Parathyroid adenoma (tissue), 2 donors: ENCODE measurements around the gene ALDH3A2.

Experiments
- H2AFZ ChIP-seq: fragments of 300-600 bp; sonication (generic); one replicate; pipeline ENCODE4 v1.7.0; 2017; ENCODE audit warnings: antibody characterized with exemption, mild to moderate bottlenecking
- H3K27ac ChIP-seq: fragments of 300-600 bp; sonication (generic); one replicate; pipeline ENCODE4 v1.7.0; 2017
- H3K27me3 ChIP-seq: fragments of 300-600 bp; sonication (generic); one replicate; pipeline ENCODE4 v1.7.0; 2017; ENCODE audit warnings: low read length; ENCODE audit not compliant: control insufficient read depth, insufficient read depth
- H3K36me3 ChIP-seq: fragments of 300-600 bp; sonication (generic); one replicate; pipeline ENCODE4 v1.7.0; 2017; ENCODE audit warnings: low read length; ENCODE audit not compliant: control insufficient read depth, insufficient read depth
- H3K4me1 ChIP-seq: fragments of 300-600 bp; sonication (generic); one replicate; pipeline ENCODE4 v1.7.0; 2017; ENCODE audit warnings: control low read depth
- H3K4me2 ChIP-seq: fragments of 300-600 bp; sonication (generic); one replicate; pipeline ENCODE4 v1.7.0; 2017; ENCODE audit warnings: low read length
- H3K4me3 ChIP-seq: fragments of 300-600 bp; sonication (generic); one replicate; pipeline ENCODE4 v1.7.0; 2017; ENCODE audit warnings: low read depth, low read length
- H3K79me2 ChIP-seq: fragments of 300-600 bp; sonication (generic); one replicate; pipeline ENCODE4 v1.7.0; 2017; ENCODE audit warnings: control low read depth
- H3K9ac ChIP-seq: fragments of 300-600 bp; sonication (generic); one replicate; pipeline ENCODE4 v1.7.0; 2017; ENCODE audit warnings: mild to moderate bottlenecking
- H3K9me3 ChIP-seq: fragments of 300-600 bp; sonication (generic); one replicate; pipeline ENCODE4 v1.7.0; 2017; ENCODE audit warnings: low read length; ENCODE audit not compliant: control insufficient read depth
- CTCF ChIP-seq: fragments of 300-600 bp; sonication (generic); IDR thresholded peaks from one replicate; pipeline ENCODE4 v1.7.0; 2017; ENCODE audit warnings: antibody characterized with exemption, mild to moderate bottlenecking
- donor health status: primary hyperparathyroidism.

ALDH3A2 gene

GRCh38 chr17:19718041-19718612 lies 69.6 kb downstream of the ALDH3A2 start:
- Histone ChIP-seq H3K4me2 (no peak overlapping the region), H3K4me1 (peaks cover 9% of the 10 kb centered on the region), H3K36me3 (no peaks in the 10 kb centered on the region), H2AFZ (peak overlapping the region; percentile 39), H3K9me3 (no peaks in the 10 kb centered on the region), H3K27me3 (no peaks in the 10 kb centered on the region), H3K9ac (no peak overlapping the region), H3K4me3 (no peak overlapping the region), H3K27ac (no peak overlapping the region), H3K79me2 (no peaks in the 10 kb centered on the region)
- no peak for TF ChIP-seq CTCF

- H3K27ac ChIP-seq = no peak overlapping the region
- no peaks in the 10 kb centered on the region for H3K79me2 ChIP-seq
- TF ChIP-seq CTCF = no peak
- H3K9ac ChIP-seq = no peak overlapping the region
- no peak overlapping the region for H2AFZ ChIP-seq
- H3K4me3 ChIP-seq = no peak overlapping the region
- peaks cover 9% of the 10 kb centered on the region for H3K4me1 ChIP-seq
- H3K27me3 ChIP-seq = no peaks in the 10 kb centered on the region
- no peaks in the 10 kb centered on the region for H3K9me3 ChIP-seq
- H3K4me2 ChIP-seq = no peak overlapping the region
- H3K36me3 ChIP-seq = no peaks in the 10 kb centered on the region
These were observed 70.2 kb downstream of the ALDH3A2 start for GRCh38 chr17:19718613-19719354.

- Histone ChIP-seq H3K9ac (no peak overlapping the region), H3K9me3 (no peaks in the 10 kb centered on the region), H3K27me3 (no peaks in the 10 kb centered on the region), H3K4me3 (no peak overlapping the region), H3K27ac (no peak overlapping the region), H3K4me1 (peaks cover 15% of the 10 kb centered on the region), H3K36me3 (no peaks in the 10 kb centered on the region), H2AFZ (no peak overlapping the region), H3K4me2 (no peak overlapping the region), H3K79me2 (no peaks in the 10 kb centered on the region)
- no peak for TF ChIP-seq CTCF
These were observed 71.0 kb downstream of the ALDH3A2 start for GRCh38 chr17:19719355-19720209.

GRCh38 chr17:19720210-19720475 lies 71.6 kb downstream of the ALDH3A2 start:
- Histone ChIP-seq H3K36me3 (no peaks in the 10 kb centered on the region), H3K4me1 (peaks cover 15% of the 10 kb centered on the region), H3K4me2 (no peak overlapping the region), H3K9me3 (no peaks in the 10 kb centered on the region), H3K79me2 (no peaks in the 10 kb centered on the region), H3K27me3 (no peaks in the 10 kb centered on the region), H2AFZ (no peak overlapping the region), H3K4me3 (no peak overlapping the region), H3K9ac (no peak overlapping the region), H3K27ac (no peak overlapping the region)
- TF ChIP-seq CTCF = no peak
